GM20000 (cell line): Measurements from ENCODE around the gene GCGR.

Experiments
- DNase-seq: peaks from one replicate; pipeline ENCODE4 v3.0.0; 2012; ENCODE audit warnings: low spot score
- TF ChIP-seq, protein P1 (sequence below): IDR thresholded peaks from 2 replicates; pipeline ENCODE4 v1.5.1; 2012; ENCODE audit warnings: mild to moderate bottlenecking, control low read depth; ENCODE audit errors: extremely low read depth, missing control alignments

Gene GCGR

DNA sequence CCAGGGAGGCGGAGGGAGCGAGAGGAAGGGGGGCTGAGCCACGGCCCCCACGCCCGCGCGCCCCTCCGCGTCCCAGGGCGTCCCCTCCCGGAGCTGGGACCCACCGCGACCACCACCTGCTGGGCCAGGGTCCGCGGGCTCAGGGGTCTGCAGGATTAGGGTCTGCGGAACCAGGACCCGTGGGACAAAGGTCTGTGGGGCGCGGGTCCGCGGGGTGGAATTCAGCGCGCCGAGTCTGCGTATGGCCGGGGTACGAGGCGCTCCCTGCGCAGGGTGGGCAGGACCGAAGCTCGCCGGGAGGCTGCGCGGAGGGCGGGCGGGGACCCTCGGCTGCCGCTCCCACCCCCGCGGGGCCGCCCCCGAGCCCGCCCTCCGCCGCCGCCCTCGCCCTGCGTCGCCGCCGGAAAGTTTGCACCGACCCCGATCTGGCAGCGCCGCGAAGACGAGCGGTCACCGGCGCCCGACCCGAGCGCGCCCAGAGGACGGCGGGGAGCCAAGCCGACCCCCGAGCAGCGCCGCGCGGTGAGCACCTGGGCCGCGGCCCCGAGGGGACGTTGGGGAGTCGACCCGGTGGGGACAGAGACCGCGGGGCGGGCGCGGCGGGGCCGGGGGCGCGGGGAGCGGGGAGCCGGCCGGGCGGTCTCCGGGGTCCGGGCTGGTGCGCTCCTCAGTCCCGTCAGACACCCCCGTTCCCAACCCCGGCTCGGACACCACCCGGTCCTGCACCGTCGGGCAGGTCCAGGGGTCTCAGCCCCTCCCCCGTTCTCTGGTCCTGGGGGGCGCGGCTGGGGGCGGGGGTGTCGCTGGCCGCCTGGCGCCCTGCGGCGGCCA, at the start of gene GCGR:
TSS of gene GCGR (plus strand) at position 423 of the 831 bp plus-strand sequence. CDS start 4,869 bp downstream, outside the sequence.
- TF ChIP-seq, protein P1, sequence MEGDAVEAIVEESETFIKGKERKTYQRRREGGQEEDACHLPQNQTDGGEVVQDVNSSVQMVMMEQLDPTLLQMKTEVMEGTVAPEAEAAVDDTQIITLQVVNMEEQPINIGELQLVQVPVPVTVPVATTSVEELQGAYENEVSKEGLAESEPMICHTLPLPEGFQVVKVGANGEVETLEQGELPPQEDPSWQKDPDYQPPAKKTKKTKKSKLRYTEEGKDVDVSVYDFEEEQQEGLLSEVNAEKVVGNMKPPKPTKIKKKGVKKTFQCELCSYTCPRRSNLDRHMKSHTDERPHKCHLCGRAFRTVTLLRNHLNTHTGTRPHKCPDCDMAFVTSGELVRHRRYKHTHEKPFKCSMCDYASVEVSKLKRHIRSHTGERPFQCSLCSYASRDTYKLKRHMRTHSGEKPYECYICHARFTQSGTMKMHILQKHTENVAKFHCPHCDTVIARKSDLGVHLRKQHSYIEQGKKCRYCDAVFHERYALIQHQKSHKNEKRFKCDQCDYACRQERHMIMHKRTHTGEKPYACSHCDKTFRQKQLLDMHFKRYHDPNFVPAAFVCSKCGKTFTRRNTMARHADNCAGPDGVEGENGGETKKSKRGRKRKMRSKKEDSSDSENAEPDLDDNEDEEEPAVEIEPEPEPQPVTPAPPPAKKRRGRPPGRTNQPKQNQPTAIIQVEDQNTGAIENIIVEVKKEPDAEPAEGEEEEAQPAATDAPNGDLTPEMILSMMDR = no peak
- no peak for DNase-seq

DNA sequence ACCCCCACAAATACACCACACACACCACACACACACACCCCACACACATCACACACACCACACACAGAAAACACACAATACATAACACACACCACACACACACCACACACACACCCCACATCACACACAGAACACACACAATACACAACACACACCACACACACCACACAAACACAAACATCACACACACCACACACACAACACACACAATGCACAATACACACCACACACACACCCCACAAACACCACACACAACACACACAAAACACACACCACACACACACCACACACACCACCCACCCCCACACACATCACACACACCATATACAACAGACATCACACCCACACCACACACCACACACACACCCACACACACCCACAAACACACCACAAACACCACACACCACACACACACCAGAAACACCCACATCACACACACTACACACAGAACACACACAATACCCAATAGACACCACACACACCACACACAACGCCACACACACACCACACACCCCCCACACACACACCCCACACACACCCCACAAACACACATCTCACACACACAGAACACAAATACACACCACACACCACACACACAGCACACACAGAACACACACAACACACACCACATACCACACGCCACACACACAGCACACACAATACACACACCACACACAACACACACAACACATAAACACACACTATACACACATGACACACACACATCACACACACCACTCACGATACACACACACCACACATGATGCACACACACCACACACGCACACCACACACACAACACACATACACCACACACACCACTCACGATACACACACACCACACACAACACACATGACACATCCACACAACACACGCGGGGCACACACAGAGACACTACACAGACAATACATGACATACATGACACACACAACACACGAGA, 11.0 kb upstream of the GCGR start:
- TF ChIP-seq, protein P1 = no peak
- no peak for DNase-seq

DNA sequence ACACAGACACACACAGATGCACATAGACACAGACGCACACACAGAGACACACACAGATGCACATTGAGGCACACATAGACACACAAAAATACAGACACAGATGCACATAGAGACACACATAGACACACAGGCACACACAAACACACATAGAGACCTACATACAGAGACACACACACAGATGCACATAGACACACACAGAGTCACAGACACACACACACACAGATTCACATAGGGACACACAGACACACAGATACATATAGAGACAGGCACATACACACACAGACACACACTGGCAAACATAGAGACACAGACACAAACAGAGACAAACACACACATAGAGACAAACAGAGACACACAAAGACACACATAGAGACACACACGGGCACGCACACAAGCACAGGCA, 9.9 kb upstream of the GCGR start:
- no peak for DNase-seq
- TF ChIP-seq, protein P1 = no peak

DNA sequence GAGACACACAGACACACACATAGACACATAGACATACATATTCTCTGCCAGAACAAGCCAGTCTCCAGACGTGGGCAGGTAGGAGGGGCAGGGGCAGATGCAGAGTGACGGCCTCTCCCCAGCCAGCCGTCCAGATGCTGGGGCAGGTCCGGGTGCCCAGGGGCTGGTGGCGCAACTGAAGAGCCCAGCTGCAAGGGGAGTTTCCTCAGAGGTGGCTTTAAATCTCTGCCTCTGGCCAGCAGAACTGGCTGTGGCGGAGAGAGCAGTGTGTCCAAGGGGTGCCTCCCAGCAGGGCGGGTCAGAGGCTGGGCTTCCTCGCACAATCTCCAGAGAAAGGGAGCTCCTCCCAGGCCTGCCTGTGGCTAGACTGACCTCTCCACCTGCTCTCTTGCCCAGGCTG, 9.4 kb upstream of the GCGR start:
- TF ChIP-seq, protein P1 = no peak
- DNase-seq = no peak

DNA sequence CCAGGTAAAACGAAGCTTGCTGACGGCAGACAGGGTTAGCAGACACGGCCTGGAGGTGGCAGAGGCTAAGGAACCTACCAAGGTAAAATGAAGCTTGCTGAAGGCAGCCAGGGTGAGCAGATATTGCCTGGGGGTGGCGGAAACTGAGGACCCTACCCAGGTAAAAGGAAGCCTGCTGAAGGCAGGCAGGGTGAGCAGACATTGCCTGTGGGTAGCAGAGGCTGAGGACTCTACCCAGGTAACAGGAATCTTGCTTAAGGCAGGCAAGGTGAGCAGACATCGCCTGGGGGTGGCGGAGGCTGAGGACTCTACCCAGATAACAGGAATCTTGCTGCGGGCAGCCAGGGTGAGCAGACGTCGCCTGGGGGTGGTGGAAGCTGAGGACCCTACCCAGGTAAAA, 2.6 kb upstream of the GCGR start:
- DNase-seq = no peak
- TF ChIP-seq, protein P1 = no peak

DNA sequence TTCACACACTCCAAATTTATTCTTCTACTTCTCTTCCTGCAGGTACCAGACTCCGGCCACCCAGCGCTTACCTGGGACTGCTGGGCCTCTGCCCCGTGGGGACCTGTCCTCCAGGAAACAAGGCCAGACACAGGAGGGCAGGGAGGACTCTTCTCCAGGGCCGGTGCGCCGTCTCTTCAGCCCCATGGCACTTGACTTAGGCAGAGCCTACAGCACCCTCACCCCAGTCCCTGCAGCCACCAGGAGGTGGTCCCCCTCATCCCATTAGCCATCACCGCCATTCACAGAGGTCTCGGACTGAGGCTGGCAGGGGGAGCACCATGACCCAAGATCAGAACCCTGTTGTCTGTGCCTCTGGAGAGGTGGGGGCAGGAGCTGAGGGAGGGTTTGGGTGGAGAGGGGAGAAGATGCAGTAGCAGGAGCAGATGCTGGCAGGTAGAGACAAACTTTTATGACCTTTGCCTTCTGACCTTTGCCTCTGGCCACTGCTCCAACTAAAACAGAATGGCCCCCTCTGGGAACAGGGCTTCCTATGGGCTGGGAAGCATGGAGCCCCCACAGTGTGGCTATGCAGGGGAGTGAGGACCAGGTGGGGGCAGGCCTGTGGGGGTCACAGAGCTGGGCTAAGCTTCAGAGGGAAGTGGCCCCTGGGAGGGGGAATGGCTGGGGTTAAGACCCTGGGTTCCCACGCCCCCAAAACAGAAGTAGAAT, 1.7 kb upstream of the GCGR start:
- TF ChIP-seq, protein P1 = no peak
- DNase-seq = no peak
